HG02884 (cell line): Measurements from ENCODE around the gene DNAH2.
A peak's percentile ranks its signal among the peaks of the same experiment; 100 is the strongest.

ENCODE experiments used
- ATAC-seq: cut with Tn5 transposase; IDR thresholded peaks from one replicate; pipeline ENCODE4 v1.9.1; 2021; ENCODE audit warnings: mild to moderate bottlenecking, moderate library complexity; ENCODE audit not compliant: unreplicated experiment

The DNAH2 gene

GRCh38 chr17:7818026-7818425, 100.5 kb downstream of the DNAH2 start:
- no peak for ATAC-seq

DNA sequence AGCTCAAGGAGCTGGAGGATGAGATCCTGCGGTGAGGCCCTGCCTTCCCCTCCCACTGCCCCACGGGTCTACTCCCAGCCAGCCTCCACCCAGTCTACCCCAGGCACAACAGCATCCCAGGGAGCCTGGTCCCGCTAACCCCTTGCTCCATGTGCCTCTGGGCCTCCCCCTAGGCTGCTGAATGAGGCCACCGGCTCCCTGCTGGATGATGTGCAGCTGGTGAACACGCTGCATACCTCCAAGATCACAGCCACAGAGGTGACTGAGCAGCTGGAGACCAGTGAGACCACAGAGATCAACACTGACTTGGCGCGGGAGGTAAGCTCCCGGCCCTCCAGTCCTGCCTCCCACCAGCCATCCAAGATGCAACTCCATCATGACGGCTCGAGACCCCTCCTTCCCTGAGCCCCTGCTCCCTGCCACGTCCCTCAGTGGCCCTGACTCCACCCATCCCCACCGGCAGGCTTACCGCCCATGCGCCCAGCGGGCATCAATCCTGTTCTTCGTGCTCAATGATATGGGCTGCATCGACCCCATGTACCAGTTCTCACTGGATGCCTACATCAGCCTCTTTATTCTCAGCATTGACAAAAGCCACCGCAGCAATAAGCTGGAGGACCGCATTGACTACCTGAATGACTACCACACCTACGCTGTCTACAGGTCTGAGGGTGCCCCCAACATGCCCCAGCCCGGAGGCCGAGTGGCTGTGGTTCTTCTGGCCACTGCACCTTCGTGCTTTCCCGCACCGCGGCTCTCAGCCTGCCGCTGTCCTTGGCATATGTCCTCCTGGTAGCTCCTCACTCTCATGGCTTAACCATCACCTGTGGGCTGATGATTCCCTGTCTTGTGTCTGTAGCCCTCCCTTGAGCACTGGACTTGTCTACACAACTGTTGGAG, 101.5 kb downstream of the DNAH2 start:
- ATAC-seq = no peak

DNA sequence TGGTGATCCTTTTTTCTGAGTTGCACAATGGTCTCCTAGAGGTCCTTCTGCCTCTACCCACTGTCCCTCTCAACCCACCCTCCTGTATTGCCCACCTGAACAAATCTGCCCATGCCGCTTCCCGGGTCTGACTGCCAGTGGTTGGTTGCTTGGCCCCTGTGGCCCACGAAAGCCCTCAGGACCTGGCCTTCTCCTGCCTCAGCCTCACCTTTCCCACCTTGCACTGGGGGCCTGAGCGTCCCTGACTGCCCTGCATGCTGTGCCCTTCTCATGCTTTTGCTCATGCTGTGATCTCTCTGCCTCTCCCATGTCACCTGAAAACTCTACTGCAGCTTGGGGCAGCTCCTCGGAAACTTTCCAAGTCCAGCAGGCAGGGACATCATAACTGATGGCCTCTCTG, 102.7 kb downstream of the DNAH2 start:
- no peak for ATAC-seq

GRCh38 chr17:7822126-7822525, 104.6 kb downstream of the DNAH2 start:
- ATAC-seq = no peak

- no peak for ATAC-seq
Measured at GRCh38 chr17:7823581-7824001, 106.0 kb downstream of the DNAH2 start.

- ATAC-seq = no peak
Measured at GRCh38 chr17:7824021-7824924, 106.7 kb downstream of the DNAH2 start.

- ATAC-seq = no peak
Measured at GRCh38 chr17:7825206-7825990, 107.9 kb downstream of the DNAH2 start.

- no peak for ATAC-seq
Measured at GRCh38 chr17:7830616-7831015, 113.1 kb downstream of the DNAH2 start.

DNA sequence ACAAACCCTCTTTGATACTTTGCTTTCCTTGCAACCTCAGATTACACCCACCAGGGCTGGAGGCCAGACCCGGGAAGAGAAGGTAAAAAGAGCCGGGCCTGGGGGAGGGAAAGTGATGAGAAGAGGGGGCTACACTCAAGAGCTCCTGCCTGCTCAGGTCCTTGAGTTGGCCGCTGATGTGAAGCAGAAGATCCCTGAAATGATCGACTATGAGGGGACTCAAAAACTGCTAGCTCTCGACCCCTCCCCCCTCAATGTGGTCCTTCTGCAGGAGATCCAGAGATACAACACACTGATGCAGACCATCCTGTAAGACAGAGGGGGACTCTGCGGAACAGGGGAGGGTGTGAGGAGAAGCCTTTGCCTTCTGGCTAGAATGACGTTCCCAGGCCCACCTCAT, 113.7 kb downstream of the DNAH2 start:
- no peak for ATAC-seq

DNA sequence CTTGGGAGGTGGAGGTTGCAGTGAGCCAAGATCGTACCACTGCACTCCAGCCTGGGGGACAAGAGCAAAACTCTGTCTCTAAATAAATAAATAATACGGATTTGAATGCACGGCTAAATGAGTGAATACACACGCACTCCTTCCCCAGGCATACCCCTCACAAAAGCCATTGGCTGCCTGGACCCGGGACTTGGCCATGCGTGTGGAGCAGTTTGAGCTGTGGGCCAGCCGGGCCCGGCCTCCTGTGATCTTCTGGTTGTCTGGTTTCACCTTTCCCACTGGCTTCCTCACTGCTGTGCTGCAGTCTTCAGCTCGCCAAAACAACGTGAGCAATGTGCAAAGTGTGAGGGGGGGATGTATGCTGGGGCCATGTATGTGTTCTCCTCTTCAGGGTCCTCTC, 114.9 kb downstream of the DNAH2 start:
- no peak for ATAC-seq

DNA sequence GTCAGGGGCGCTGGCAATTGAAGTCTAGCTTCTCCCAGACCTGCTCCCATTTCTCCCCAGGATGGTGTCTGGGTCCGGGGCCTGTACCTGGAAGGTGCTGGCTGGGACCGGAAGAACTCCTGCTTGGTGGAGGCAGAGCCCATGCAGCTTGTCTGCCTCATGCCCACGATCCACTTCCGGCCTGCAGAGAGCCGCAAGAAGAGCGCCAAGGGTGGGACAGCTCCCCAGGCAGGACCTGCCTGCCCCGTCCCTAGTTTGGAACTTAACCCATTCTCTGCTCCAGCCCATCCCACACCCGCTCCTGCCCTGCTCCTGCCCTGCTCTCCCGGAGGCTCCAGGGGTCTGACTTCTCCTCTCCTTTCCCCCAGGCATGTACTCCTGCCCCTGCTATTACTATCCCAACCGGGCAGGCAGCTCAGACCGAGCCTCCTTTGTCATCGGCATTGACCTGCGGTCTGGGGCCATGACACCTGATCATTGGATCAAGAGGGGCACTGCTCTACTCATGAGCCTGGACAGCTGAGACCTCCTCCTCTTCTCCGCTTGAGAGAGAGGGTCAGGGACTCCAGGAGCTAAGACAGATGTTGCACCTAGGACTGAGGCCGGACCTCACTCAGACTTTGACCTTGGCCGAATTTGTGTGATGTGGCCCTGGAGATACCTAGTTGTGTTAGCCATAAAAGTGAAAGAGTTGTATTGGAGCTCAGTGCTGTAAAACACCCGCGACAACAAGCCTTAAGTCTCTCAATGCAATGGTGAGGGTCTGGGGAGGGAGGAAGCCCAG, 115.7 kb downstream of the DNAH2 start:
- ATAC-seq = no peak

GRCh38 chr17:7833795-7834541, 116.4 kb downstream of the DNAH2 start, which contains the start of gene KDM6B:
Gene KDM6B (plus strand): TSS chr17:7834217. CDS start chr17:7845555, 11,338 bp downstream.
- no peak for ATAC-seq

GRCh38 chr17:7834542-7834956, 117.0 kb downstream of the DNAH2 start:
- no peak for ATAC-seq

DNA sequence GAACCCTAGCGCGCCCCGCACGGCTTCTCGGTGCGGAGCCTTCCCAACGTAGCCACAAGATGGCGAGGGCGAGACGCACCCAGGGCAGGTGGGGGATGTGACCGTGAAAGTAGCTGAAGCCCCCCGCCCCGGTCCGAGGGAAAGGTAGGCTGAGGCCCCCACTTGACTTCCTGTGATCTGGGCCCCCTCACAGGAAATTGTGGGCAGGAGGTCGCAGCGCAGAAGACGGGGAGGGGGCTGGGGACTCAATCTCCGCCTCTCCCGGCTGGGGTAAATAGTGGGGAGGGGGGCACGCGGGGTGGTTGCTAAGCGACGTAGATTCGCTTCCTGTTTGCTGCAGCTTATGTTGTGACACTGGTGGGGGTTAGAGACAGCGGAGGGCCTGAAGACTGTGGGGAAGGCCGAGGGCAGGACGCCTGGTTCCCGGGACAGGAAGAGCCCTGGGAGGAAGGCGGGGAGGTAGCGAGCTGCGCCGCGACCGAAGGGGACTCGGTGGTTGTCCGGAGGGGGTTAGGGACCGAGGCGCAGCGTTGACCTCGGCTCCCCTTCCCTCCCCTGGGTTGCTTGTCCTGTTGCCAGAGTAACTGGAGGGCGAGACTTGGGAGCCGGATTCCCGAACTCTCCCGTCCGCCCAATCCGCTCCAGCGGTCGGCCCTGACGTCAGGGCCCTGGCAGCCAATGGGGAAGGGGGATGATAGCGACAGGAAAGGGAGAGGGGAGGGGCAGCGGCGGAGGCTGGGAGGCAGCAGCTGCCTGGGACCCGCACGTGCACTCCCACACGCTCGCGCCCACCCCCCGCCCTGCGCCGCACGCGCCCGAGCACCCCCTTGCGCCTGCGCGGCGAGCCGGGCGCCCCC, 117.6 kb downstream of the DNAH2 start:
- ATAC-seq = peak; percentile 43

DNA sequence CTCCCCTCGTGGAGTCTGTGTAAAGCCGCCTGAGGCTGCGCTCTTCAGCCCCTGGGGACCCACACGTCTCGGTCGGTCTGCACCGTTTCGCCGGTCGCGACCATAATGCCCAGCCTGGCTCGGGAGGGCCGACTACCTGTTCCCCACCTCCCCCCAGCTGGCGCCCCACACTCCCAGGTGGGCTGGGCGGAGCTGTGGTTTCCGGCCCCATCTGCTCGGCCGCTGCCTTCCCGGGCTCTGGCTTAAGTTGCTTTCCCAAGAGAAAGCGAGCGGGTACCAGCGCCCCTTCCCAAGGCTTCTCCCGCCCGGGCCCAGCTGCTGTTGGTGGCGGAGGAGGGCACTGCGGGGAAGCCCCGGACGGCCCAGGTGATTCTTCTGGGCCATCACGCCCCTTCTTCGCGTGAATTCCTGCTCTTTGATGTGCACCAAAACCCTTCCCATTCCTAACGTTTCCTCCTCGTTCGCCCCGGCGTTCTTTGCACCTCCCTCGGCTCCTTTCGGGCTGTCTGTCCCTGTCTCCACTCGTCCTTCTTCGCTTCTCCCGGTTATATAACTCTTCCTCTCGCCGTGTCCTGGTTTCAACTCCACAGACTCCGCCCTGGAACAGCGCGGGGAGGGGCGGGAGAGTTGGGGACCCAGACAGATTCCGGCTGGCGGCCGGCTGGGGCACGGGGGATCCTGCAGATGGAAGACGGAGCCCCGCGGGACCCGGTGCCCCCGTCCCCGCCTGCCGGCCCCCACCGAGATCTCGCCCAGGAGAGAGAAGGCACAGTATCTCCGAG, 118.5 kb downstream of the DNAH2 start:
- peak; percentile 31 for ATAC-seq

GRCh38 chr17:7836596-7837407, 119.3 kb downstream of the DNAH2 start:
- no peak for ATAC-seq
